Measurements from ENCODE around the gene AGBL5.

AGBL5 gene
- total RNA-seq = 12.3 to 13.4 reads per million in 2 donors

- peak; percentile 94 for DNase-seq
Observed at GRCh38 chr2:27050996-27051901, at the start of gene AGBL5. Gene AGBL5 (plus strand): TSS chr2:27051668. CDS start chr2:27052959, 1,291 bp downstream.

DNA sequence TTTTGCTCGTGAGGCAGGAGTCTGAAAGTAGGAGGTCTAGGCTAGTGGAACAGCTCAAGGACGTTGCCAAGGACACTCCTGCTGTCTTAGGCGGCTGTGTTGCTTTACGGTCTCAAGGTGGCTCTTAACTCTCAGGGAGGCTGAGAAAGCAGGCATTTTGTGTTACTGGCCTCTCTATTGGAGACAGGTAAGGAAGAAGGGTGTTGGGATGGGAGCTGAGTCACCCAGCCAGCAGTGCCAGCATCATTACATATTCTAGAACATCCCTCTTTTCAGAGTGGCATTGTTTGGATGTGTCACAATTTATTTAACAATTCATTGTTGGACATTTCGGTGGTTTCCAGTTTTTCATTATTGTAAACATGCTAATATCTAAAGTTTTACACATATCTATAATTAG is 49.5 kb upstream of the AGBL5 start:
- no peak for DNase-seq

GRCh38 chr2:27003007-27003406 is 48.5 kb upstream of the AGBL5 start:
- DNase-seq = no peak

GRCh38 chr2:27003857-27004256 is 47.6 kb upstream of the AGBL5 start:
- no peak for DNase-seq

GRCh38 chr2:27006602-27007415 is 44.7 kb upstream of the AGBL5 start:
- no peak for DNase-seq

DNA sequence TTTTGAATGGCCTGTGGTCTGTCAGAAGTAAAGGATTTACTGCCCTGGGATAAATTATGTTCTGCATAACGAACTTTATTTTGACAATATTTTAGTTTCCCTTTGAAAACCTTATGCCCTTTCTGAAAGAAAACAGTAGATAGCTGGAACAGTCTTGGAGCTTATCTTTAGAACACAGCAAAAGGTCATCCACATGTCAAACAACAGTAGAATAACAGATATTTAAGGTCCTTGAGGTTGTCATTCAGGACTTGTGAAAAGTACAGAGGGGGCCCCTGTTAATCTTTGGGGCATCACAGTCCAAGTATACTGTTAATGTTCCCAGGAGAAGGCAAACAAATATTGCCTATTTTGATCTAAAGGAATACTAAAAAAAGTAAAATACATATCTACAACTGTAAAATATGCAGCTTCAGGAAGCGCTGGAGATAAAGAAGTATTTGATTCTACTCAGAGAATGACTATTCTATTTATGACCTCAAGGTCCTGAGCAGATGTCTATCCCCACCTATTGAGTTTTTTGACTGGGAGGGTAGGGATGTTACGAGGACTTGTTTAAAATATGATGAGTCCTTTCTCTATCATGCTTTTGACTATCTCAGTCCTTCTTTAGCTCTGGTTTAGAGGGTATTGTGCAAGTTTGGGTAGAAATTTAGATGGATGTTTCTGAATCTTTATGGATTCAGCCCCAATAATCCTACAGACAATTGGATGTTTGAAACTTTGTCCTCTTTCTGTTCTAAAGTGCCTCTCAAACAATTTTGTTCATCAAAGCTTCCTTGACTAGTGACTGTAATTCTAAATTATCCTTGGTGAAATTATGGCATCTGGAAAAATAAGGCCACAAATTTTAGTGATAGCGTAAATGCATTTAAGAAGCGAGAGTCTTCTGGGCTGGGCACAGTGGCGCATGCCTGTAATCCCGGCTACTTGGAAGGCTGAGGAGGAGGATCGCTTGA is 43.8 kb upstream of the AGBL5 start:
- no peak for DNase-seq

GRCh38 chr2:27008678-27009077 is 42.8 kb upstream of the AGBL5 start:
- DNase-seq = no peak

- no peak for DNase-seq
Observed at GRCh38 chr2:27009083-27009482, 42.4 kb upstream of the AGBL5 start.

- no peak for DNase-seq
Observed at GRCh38 chr2:27009716-27010115, 41.8 kb upstream of the AGBL5 start.

DNA sequence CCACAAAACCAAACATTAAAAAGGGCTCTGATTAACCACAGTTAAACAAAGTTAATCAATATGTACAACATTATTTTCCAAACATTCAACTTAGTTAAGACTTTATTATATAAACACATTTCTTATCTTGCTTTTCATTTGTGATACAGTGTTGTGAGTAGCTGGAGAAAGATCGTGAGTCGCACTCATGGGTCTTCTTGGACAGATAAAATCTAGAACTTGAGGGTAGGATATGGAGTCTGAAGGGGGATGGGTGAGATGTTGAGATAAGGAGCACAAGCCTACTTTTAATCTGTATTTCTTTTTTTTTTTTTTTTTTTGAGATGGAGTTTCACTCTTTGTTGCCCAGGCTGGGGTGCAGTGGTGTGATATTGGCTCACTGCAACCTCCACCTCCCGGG is 41.3 kb upstream of the AGBL5 start:
- no peak for DNase-seq

GRCh38 chr2:27013738-27014137 is 37.7 kb upstream of the AGBL5 start:
- no peak for DNase-seq

- DNase-seq = no peak
Observed at GRCh38 chr2:27014771-27015433, 36.6 kb upstream of the AGBL5 start.

DNA sequence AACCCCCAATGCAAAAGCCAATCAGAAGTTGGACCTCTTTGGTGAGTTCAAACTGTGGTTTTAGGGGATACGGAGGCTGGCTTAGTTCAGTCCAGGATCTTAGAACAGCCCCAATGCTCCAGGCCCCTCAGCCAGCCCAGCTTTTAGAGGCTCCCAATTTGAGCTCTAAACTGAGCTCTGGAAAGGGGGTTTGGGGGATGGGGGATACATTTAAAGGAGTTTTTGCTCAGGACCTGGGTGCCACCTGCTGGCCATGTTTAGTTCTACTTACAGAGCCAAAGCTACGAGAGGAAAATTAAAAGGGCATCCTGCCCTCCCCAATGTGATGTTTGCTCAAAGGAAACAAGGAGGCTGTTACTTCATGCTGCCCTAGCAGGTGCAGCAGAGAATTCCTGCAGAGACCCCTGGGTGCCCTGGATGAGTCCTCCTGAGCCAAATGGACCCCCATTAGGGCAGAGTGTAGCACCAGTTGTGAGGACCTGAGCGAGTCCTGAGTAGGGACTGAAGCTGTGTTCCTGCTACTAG is 34.6 kb upstream of the AGBL5 start:
- peak; percentile 15 for DNase-seq

DNA sequence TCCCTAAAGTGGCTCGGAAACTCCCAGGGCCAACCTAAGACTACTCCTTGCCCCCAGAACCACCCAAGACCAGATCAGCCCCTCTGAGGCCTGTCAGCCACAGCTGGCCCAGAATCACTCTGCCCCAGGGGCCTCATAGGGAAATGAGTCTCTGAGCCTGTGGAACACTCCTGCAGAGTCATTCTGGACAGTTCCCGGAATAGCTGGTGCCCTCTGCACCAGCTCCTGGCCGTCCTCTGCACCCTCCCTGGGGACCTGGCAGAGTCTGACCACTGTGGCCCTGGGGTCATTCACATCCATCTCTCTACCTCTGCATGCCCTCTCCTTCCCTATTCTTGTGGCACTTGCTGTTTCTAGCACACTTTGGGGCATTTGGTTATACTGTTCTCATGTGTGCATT is 33.3 kb upstream of the AGBL5 start:
- DNase-seq = no peak

- no peak for DNase-seq
Observed at GRCh38 chr2:27019459-27019858, 32.0 kb upstream of the AGBL5 start.

DNA sequence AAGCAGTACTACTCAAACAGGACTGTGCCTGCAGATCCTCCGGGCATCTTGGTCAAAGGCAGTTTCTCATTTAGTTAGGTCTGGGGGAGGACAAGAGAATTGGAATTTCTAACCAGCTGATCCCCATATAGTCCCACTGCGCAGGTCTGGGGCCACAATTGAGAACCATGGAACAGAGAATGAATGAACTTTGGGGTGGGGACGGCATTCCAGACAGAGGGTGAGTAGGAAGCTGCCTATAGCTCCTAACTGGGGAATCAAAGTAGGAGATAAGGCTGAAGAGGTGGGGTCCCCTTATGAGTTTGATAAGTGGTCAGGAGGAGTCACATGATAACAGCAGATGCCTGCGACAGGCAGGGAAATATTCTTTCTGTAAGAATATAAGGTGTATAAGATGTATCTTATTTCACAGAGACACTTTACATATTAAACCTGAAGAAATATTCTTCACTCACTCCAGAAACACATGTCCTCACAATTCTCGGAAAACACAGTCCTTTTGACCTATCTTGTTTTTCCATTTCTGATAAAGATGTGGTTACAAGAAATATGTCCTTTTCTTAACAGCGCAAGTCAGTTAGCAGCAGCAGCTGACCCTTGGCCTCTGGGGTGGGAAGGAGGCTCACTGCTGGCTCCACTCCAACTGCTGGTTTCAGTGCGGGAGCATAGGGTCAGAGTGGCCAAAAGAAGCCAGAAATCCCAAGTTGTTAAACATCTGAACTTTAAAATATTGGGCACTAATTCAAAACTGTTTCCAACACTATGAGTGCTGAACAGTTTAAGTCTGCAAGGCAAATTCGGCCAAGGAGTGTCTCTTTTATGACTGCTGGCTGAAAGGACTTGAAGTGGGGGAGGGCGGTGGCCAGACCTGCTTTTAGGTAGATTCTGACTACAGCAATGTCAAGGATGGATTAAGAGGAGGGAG is 31.3 kb upstream of the AGBL5 start:
- no peak for DNase-seq

DNA sequence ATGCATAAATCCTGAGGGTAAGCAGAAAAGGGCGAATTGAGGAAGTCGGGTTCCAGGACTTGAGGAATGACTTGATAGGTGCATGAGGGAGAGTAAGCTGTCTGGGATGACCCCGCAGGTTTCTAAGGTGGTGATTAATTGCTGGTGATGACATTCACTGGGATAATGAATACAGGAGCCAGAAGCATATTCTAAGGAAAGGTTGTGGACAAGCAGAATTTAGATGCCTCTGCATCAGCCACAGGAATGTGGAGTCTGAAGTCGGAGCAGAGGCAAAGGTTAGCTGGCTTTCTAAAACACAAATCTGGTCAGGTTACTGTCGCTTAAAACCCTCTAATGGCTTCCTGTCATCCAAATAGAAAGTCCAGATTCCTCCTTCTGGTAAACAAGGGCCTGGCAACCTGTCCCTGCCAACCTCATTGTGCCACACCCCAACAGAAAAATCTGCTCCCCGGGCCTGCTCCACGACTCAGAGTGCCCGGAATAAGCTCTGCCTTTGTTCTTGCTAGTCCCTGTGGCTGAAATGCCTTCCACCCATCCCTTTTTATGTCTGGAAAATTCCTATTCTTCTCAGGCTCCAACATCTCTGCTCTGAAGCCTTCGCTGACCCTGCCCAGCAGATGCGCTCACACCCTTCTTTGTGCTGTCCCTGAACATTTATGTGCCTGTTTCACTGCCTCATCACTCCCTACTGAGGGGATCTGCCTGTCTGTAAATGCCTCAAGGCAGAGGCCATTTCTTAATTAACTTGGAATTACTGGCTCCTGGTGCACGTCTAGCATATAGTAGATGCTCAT is 30.0 kb upstream of the AGBL5 start:
- DNase-seq = no peak

- DNase-seq = no peak
Observed at GRCh38 chr2:27023740-27024139, 27.7 kb upstream of the AGBL5 start.

DNA sequence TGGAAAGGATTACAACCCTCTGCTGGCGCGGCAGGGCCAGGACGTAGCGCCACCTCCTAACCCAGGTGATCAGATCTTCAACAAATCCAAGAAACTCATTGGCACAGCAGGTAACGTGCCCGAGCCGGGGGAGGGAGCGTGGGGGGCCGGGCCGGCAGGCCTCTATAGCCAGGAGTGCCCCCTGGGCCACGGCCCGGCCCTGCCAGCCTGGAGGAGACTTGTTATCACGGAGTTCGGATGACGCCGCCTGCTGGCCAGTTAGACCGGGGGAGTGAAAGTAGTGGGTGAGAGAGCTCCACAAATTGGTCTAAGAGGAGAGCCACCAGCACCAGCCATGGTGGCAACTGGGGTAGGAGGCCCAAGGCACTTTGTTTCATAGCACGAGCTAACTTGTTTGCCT is 27.3 kb upstream of the AGBL5 start:
- no peak for DNase-seq

DNA sequence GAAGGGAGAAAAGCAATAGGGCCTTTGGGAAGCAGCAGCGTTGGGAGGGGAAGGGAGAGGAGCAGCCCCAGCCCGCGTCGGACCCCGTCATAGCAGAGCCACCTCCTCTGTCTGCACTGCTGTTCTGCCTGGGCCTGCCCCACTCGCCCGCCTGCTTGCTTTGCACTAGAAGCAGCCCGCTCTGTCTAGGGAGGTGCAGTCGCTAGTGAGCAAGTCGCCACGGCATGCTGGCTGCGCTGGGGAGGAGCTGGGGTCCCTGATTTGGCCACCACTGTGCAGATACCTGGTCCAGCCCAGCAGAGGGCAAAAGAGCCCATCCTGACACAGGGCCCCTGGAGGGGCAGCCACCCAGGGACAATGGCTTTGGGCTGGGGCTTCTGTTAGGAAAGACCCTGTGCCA is 26.7 kb upstream of the AGBL5 start:
- no peak for DNase-seq

Measured in T-helper 9 cell (primary cell).